IMR-90 (cell line): ENCODE measurements around the gene CST1. TPM values are rescaled to one million over a fixed set of nuclear protein-coding genes. Genes with fewer than 3 reads are reported as not detected.

ENCODE experiments used
- ATAC-seq: fragments of 200-7000 bp; cut with Tn5 transposase; 2 replicates; pipeline ENCODE4 v1.9.1; 2020; ENCODE audit warnings: low read depth, mild to moderate bottlenecking, moderate library complexity
- BruUV-seq: library from RNA; stranded (reverse); fragments of 400-500 nt; replicated peaks from 2 replicates; lab custom pipeline; 2021; lab: Mats Ljungman, UMichigan
- CTCF ChIA-PET: fragments of 300-600 bp; formaldehyde crosslinking; extraction: SDS; loops from one replicate; lab custom pipeline; 2021; ENCODE audit warnings: antibody characterized with exemption; lab: Yijun Ruan, JAX
- POLR2A ChIA-PET: fragments of 300-600 bp; sonication (Branson Sonifier 250); formaldehyde crosslinking; loops from one replicate; lab custom pipeline; 2022; ENCODE audit warnings: antibody characterized with exemption; ENCODE audit not compliant: unreplicated experiment; lab: Charles Lee
- DNase-seq: peaks from one replicate; pipeline ENCODE4 v3.0.0; 2013
- H2AFZ ChIP-seq: replicated peaks from 2 replicates; pipeline ENCODE3; 2013; ENCODE audit warnings: low read length, mild to moderate bottlenecking; ENCODE audit not compliant: poor library complexity
- H2AK5ac ChIP-seq: 2 replicates; pipeline ENCODE4 v1.6.1; 2013; ENCODE audit warnings: low read depth, low read length, inconsistent platforms
- H2AK9ac ChIP-seq: replicated peaks from 2 replicates; pipeline ENCODE3; 2013; ENCODE audit warnings: mild to moderate bottlenecking, low read depth, low read length, moderate library complexity; ENCODE audit not compliant: poor library complexity
- H2BK120ac ChIP-seq: 2 replicates; pipeline ENCODE4 v1.6.1; 2013; ENCODE audit warnings: low read depth, low read length, inconsistent platforms
- H2BK15ac ChIP-seq: 3 replicates; pipeline ENCODE4 v1.6.1; 2013; ENCODE audit warnings: low read depth, low read length, inconsistent platforms
- H2BK20ac ChIP-seq: 2 replicates; pipeline ENCODE4 v1.6.1; 2013; ENCODE audit warnings: low read depth, mild to moderate bottlenecking, inconsistent platforms, low read length, moderate library complexity
- H2BK5ac ChIP-seq: 2 replicates; pipeline ENCODE4 v1.6.1; 2013; ENCODE audit warnings: mild to moderate bottlenecking, low read depth, low read length, inconsistent platforms; ENCODE audit not compliant: poor library complexity, severe bottlenecking
- H3K14ac ChIP-seq: replicated peaks from 2 replicates; pipeline ENCODE4 v1.6.1; 2013; ENCODE audit warnings: low read depth, low read length, inconsistent platforms
- H3K18ac ChIP-seq: 2 replicates; pipeline ENCODE4 v1.6.1; 2013; ENCODE audit warnings: low read depth, low read length, control low read depth
- H3K23ac ChIP-seq: 2 replicates; pipeline ENCODE4 v1.6.1; 2013; ENCODE audit warnings: low read depth, low read length, inconsistent platforms
- H3K27ac ChIP-seq: 2 replicates; pipeline ENCODE4 v1.5.1; 2013; ENCODE audit warnings: mild to moderate bottlenecking, control low read depth, low read length; ENCODE audit not compliant: insufficient read depth
- H3K27me3 ChIP-seq: 2 replicates; pipeline ENCODE4 v1.6.1; 2013; ENCODE audit warnings: low read length; ENCODE audit not compliant: control insufficient read depth, insufficient read depth
- H3K36me3 ChIP-seq: 2 replicates; pipeline ENCODE4 v1.6.1; 2013; ENCODE audit warnings: low read length, mixed read lengths; ENCODE audit not compliant: control insufficient read depth, insufficient read depth
- H3K4ac ChIP-seq: 2 replicates; pipeline ENCODE4 v1.6.1; 2013; ENCODE audit warnings: low read depth, low read length, inconsistent platforms
- H3K4me1 ChIP-seq: 2 replicates; pipeline ENCODE4 v1.6.1; 2013; ENCODE audit warnings: low read length, mixed read lengths; ENCODE audit not compliant: control insufficient read depth, insufficient read depth
- H3K4me2 ChIP-seq: 2 replicates; pipeline ENCODE4 v1.6.1; 2013; ENCODE audit warnings: low read depth, mild to moderate bottlenecking, control low read depth, low read length, moderate library complexity
- H3K4me3 ChIP-seq: 2 replicates; pipeline ENCODE4 v1.5.1; 2013; ENCODE audit warnings: low read depth, mild to moderate bottlenecking, control low read depth, low read length, moderate library complexity; ENCODE audit not compliant: insufficient read depth
- H3K56ac ChIP-seq: 2 replicates; pipeline ENCODE4 v1.6.1; 2013; ENCODE audit warnings: low read length, inconsistent platforms; ENCODE audit not compliant: insufficient read depth; ENCODE audit errors: extremely low read depth
- H3K79me1 ChIP-seq, 2 experiments: 2 replicates each; pipeline ENCODE4 v1.6.1; 2013; ENCODE audit warnings: low read length in 2 of 2, inconsistent platforms in 1 of 2, low read depth in 1 of 2
- H3K9ac ChIP-seq: 2 replicates; pipeline ENCODE4 v1.6.1; 2013; ENCODE audit warnings: low read depth, low read length, control low read depth
- H3K9me1 ChIP-seq: 2 replicates; pipeline ENCODE4 v1.6.1; 2013; ENCODE audit warnings: low read length, inconsistent platforms; ENCODE audit not compliant: insufficient read depth
- H3K9me3 ChIP-seq: 2 replicates; pipeline ENCODE4 v1.6.1; 2013; ENCODE audit warnings: low read length; ENCODE audit not compliant: control insufficient read depth, insufficient read depth
- H4K20me1 ChIP-seq: 2 replicates; pipeline ENCODE4 v1.6.1; 2013; ENCODE audit warnings: low read length, inconsistent platforms; ENCODE audit not compliant: insufficient read depth
- H4K5ac ChIP-seq: 2 replicates; pipeline ENCODE4 v1.6.1; 2013; ENCODE audit warnings: mild to moderate bottlenecking, low read depth, low read length, control low read depth
- H4K8ac ChIP-seq, 2 experiments: 2 replicates each; pipeline ENCODE4 v1.6.1; 2013; ENCODE audit warnings: low read depth in 2 of 2, low read length in 2 of 2, control low read depth in 1 of 2, inconsistent platforms in 1 of 2
- H4K91ac ChIP-seq: 2 replicates; pipeline ENCODE4 v1.6.1; 2013; ENCODE audit warnings: low read depth, low read length, inconsistent platforms; ENCODE audit not compliant: insufficient read depth
- BHLHE40 ChIP-seq: fragments of 150-350 bp; IDR thresholded peaks from 2 replicates; pipeline ENCODE4 v1.6.1; 2016; ENCODE audit warnings: mild to moderate bottlenecking, low read depth, low read length
- CEBPB ChIP-seq: IDR thresholded peaks from 2 replicates; pipeline ENCODE4 v1.6.1; 2012; ENCODE audit warnings: low read depth, low read length, improper control_type of control experiment
- CHD1 ChIP-seq: IDR thresholded peaks from 2 replicates; pipeline ENCODE4 v1.6.1; 2012; ENCODE audit warnings: low read depth, low read length, improper control_type of control experiment
- CTCF ChIP-seq: conservative IDR thresholded peaks from 2 replicates; pipeline ENCODE4 v1.5.1; 2012; ENCODE audit warnings: mild to moderate bottlenecking, low read depth, low read length, improper control_type of control experiment
- ELK1 ChIP-seq: fragments of 150-350 bp; IDR thresholded peaks from 2 replicates; pipeline ENCODE4 v1.6.1; 2016; ENCODE audit warnings: low read depth, mild to moderate bottlenecking, low read length, moderate library complexity, borderline replicate concordance
- FOS ChIP-seq: fragments of 150-350 bp; IDR thresholded peaks from 2 replicates; pipeline ENCODE4 v1.6.1; 2016; ENCODE audit warnings: low read depth, low read length
- MAFK ChIP-seq: IDR thresholded peaks from 2 replicates; pipeline ENCODE4 v1.6.1; 2012; ENCODE audit warnings: low read depth, low read length, improper control_type of control experiment
- MAZ ChIP-seq: IDR thresholded peaks from 2 replicates; pipeline ENCODE4 v1.6.1; 2012; ENCODE audit warnings: low read depth, mild to moderate bottlenecking, low read length, improper control_type of control experiment, moderate library complexity, borderline replicate concordance
- MXI1 ChIP-seq: IDR thresholded peaks from 2 replicates; pipeline ENCODE4 v1.6.1; 2012; ENCODE audit warnings: low read depth, mild to moderate bottlenecking, low read length, moderate library complexity, borderline replicate concordance
- NFE2L2 ChIP-seq: fragments of 150-350 bp; IDR thresholded peaks from 2 replicates; pipeline ENCODE4 v1.6.1; 2016; ENCODE audit warnings: low read depth, mild to moderate bottlenecking, low read length
- POLR2A ChIP-seq: IDR thresholded peaks from 2 replicates; pipeline ENCODE4 v1.6.1; 2012; ENCODE audit warnings: mild to moderate bottlenecking, low read depth, low read length
- RCOR1 ChIP-seq: IDR thresholded peaks from 2 replicates; pipeline ENCODE4 v1.6.1; 2012; ENCODE audit warnings: mild to moderate bottlenecking, low read length, improper control_type of control experiment; ENCODE audit not compliant: insufficient replicate concordance
- RFX5 ChIP-seq: IDR thresholded peaks from 2 replicates; pipeline ENCODE4 v1.8.0; 2012; ENCODE audit warnings: low read depth, mild to moderate bottlenecking, low read length, moderate library complexity
- SMC3 ChIP-seq: fragments of 150-350 bp; IDR thresholded peaks from 2 replicates; pipeline ENCODE4 v1.6.1; 2016; ENCODE audit warnings: low read depth, mild to moderate bottlenecking, antibody characterized with exemption, low read length, moderate library complexity
- USF2 ChIP-seq: fragments of 150-350 bp; IDR thresholded peaks from 2 replicates; pipeline ENCODE4 v1.6.1; 2017; ENCODE audit warnings: mild to moderate bottlenecking, antibody characterized with exemption, low read length, low read depth
- WGBS, 2 experiments: methylation state at CpG; one replicate each; pipeline versions ENCODE4 v1.1.5 to v1.1.7; 2013; ENCODE audit warnings: missing lambda C conversion rate in 2 of 2; ENCODE audit not compliant: insufficient read length in 1 of 2; ENCODE audit errors: extremely low coverage in 2 of 2; 5-methylcytosine and 5-hydroxymethylcytosine counted together
- dilution Hi-C: fragments of 300-500 bp; cut with HindIII; formaldehyde crosslinking; loops from one replicate; pipeline ENCODE4 v1.14.3; 2018; ENCODE audit warnings: low sequenced_read_pairs; ENCODE audit not compliant: unreplicated experiment
- in situ Hi-C: fragments of 300-500 bp; cut with MboI; formaldehyde crosslinking; loops from 3 replicates; pipeline ENCODE4 v1.14.3; 2019; ENCODE audit warnings: low sequenced_read_pairs, inconsistent platforms, mixed read lengths
- intact Hi-C: fragments of 100-400 bp; cut with micrococcal nuclease; formaldehyde crosslinking; loops from 2 replicates; pipeline ENCODE4 v1.10.0; 2022
- polyA plus RNA-seq, 3 experiments: library from polyadenylated mRNA; depleted of rRNA; stranded (reverse); fragments of >200 nt; gene quantifications; 2 replicates each; pipeline ENCODE4 v1.2.3, GENCODE V29; 2012; ENCODE audit warnings: low replicate concordance in 1 of 3
- total RNA-seq: library from RNA; depleted of rRNA; stranded (reverse); fragments of >200 nt; gene quantifications from 2 replicates; pipeline ENCODE4 v1.2.3, GENCODE V29; 2012

CST1 gene
- total and polyA plus RNA-seq, 2 of the 4 experiments (the other 2 are of a cell fraction), result not detected

GRCh38 chr20:23783447-23783846 is 32.7 kb upstream of the CST1 start:
- POLR2A ChIA-PET, result no interaction called here
- Histone ChIP-seq H3K79me1 (no peaks in the 10 kb centered on the region), H2BK120ac (no peak overlapping the region), H3K9me3 (no peaks in the 10 kb centered on the region), H2AFZ (no peak overlapping the region), H2BK20ac (no peak overlapping the region), H3K4ac (no peak overlapping the region), H3K4me3 (no peak overlapping the region), H3K4me2 (no peak overlapping the region), H4K20me1 (no peaks in the 10 kb centered on the region), H4K5ac (no peak overlapping the region), H3K14ac (no peak overlapping the region), H3K27me3 (no peaks in the 10 kb centered on the region; the same call in 1 of the 2 replicates), H4K8ac (no peak overlapping the region), H2BK15ac (no peak overlapping the region), H2AK9ac (no peak overlapping the region), H3K56ac (no peak overlapping the region), H2BK5ac (no peak overlapping the region), H2AK5ac (no peak overlapping the region), H3K9me1 (no peaks in the 10 kb centered on the region), H3K23ac (no peak overlapping the region), H4K91ac (no peak overlapping the region), H3K9ac (no peak overlapping the region), H3K27ac (no peak overlapping the region), H3K4me1 (no peaks in the 10 kb centered on the region), H3K18ac (no peak overlapping the region), H3K36me3 (no peaks in the 10 kb centered on the region)
- 80% methylated on average over 1 of the region's 1 CpG; no CpG with 5 or more reads in 1 of the 2 experiments for WGBS, 2 experiments
- dilution Hi-C loops, result no loop called here
- no peak for TF ChIP-seq CTCF
- TF ChIP-seq CHD1, result no peak
- no peak for TF ChIP-seq RFX5
- TF ChIP-seq ELK1, result no peak
- no peak for TF ChIP-seq MXI1
- TF ChIP-seq USF2, result no peak
- TF ChIP-seq MAFK, result no peak
- TF ChIP-seq MAZ, result no peak
- TF ChIP-seq SMC3, result no peak
- no peak for TF ChIP-seq NFE2L2
- TF ChIP-seq CEBPB, result no peak
- TF ChIP-seq BHLHE40, result no peak
- no peak for TF ChIP-seq POLR2A
- no peak for TF ChIP-seq RCOR1
- no peak for TF ChIP-seq FOS
- BruUV-seq, result no TSS peak
- DNase-seq (no peak), ATAC-seq (no peak)
- CTCF ChIA-PET, result no interaction called here
- intact Hi-C loops, result no loop called here
- in situ Hi-C loops, result no loop called here
